Neural crest cell (in vitro differentiated cells): ENCODE data around the gene NAGA. TPM values are rescaled to one million over a fixed set of nuclear protein-coding genes. Genes with fewer than 3 reads are reported as not detected.

Source experiments
- DNase-seq: peaks from one replicate; pipeline ENCODE4 v3.0.0; 2021; ENCODE audit warnings: low read depth, mixed read lengths, low spot score
- H3K27ac Mint-ChIP-seq: one replicate; pipeline ENCODE4 v1.8.0; 2021; ENCODE audit warnings: mild to moderate bottlenecking, mixed read lengths; ENCODE audit not compliant: unreplicated experiment
- H3K27me3 Mint-ChIP-seq: 2 replicates; pipeline ENCODE4 v1.8.0; 2021; ENCODE audit warnings: low read depth, mild to moderate bottlenecking, mixed read lengths
- H3K36me3 Mint-ChIP-seq: 2 replicates; pipeline ENCODE4 v1.8.0; 2021; ENCODE audit warnings: low read depth, mild to moderate bottlenecking, mixed read lengths
- H3K4me1 Mint-ChIP-seq: 2 replicates; pipeline ENCODE4 v1.8.0; 2021; ENCODE audit warnings: mixed read lengths
- H3K4me3 Mint-ChIP-seq: one replicate; pipeline ENCODE4 v1.8.0; 2021; ENCODE audit warnings: mild to moderate bottlenecking, mixed read lengths
- H3K9me3 Mint-ChIP-seq: 2 replicates; pipeline ENCODE4 v1.8.0; 2021; ENCODE audit warnings: mixed read lengths
- CTCF ChIP-seq: fragments of 200-600 bp; sonication (generic); conservative IDR thresholded peaks from 2 replicates; pipeline ENCODE4 v1.5.0; 2021; ENCODE audit warnings: antibody characterized with exemption, mild to moderate bottlenecking
- total RNA-seq: library from RNA; stranded (reverse); gene quantifications from 2 replicates; pipeline ENCODE4 v1.2.1, GENCODE V29; 2021

NAGA gene
- total RNA-seq, 1 donor from 2014 or later, result 21.4 TPM

- H3K27me3 Mint-ChIP-seq, result peaks cover 45% of the 10 kb centered on the region
- no peaks in the 10 kb centered on the region for H3K36me3 Mint-ChIP-seq
- no peaks in the 10 kb centered on the region for H3K9me3 Mint-ChIP-seq
- no peak for TF ChIP-seq CTCF
- H3K4me3 Mint-ChIP-seq, result no peak overlapping the region
- no peak for DNase-seq
- no peak overlapping the region for H3K27ac Mint-ChIP-seq
- no peaks in the 10 kb centered on the region for H3K4me1 Mint-ChIP-seq
Observed at GRCh38 chr22:42018224-42018623, 52.4 kb downstream of the NAGA start.

- DNase-seq, result no peak
- H3K4me3 Mint-ChIP-seq, result no peak overlapping the region
- H3K27ac Mint-ChIP-seq, result no peak overlapping the region
- TF ChIP-seq CTCF, result no peak
- peaks cover 45% of the 10 kb centered on the region for H3K27me3 Mint-ChIP-seq
- peaks cover 3% of the 10 kb centered on the region for H3K36me3 Mint-ChIP-seq
- peaks cover 3% of the 10 kb centered on the region for H3K9me3 Mint-ChIP-seq
- H3K4me1 Mint-ChIP-seq, result no peaks in the 10 kb centered on the region
Observed at GRCh38 chr22:42016111-42016510, 54.5 kb downstream of the NAGA start.

GRCh38 chr22:42013385-42013784, 57.2 kb downstream of the NAGA start:
- no peaks in the 10 kb centered on the region for H3K4me1 Mint-ChIP-seq
- peaks cover 3% of the 10 kb centered on the region for H3K36me3 Mint-ChIP-seq
- no peak overlapping the region for H3K4me3 Mint-ChIP-seq
- peaks cover 39% of the 10 kb centered on the region for H3K27me3 Mint-ChIP-seq
- peaks cover 13% of the 10 kb centered on the region for H3K9me3 Mint-ChIP-seq
- no peak for TF ChIP-seq CTCF
- DNase-seq, result no peak
- no peak overlapping the region for H3K27ac Mint-ChIP-seq

GRCh38 chr22:42010778-42011177, 59.8 kb downstream of the NAGA start:
- TF ChIP-seq CTCF, result no peak
- DNase-seq, result no peak
- peaks cover 35% of the 10 kb centered on the region for H3K27me3 Mint-ChIP-seq
- no peak overlapping the region for H3K27ac Mint-ChIP-seq
- no peak overlapping the region for H3K4me3 Mint-ChIP-seq
- H3K9me3 Mint-ChIP-seq, result peaks cover 13% of the 10 kb centered on the region
- H3K36me3 Mint-ChIP-seq, result peaks cover 3% of the 10 kb centered on the region
- no peaks in the 10 kb centered on the region for H3K4me1 Mint-ChIP-seq

Other genes with a start within 250 kb of the NAGA start
- gene SREBF2, start 237.7 kb downstream of the NAGA start, total RNA-seq, result 194 and 209 TPM in 2 replicates
- gene SHISA8, start 155.7 kb downstream of the NAGA start, total RNA-seq, result 0.19 TPM in 1 of 2 replicates, not detected in the other
- gene TNFRSF13C, start 144.0 kb downstream of the NAGA start, total RNA-seq, result 4.0 and 4.4 TPM in 2 replicates
- 47.3 and 48.9 TPM in 2 replicates for gene CENPM, start 123.7 kb downstream of the NAGA start, total RNA-seq
- 71.5 and 75.0 TPM in 2 replicates for gene SEPTIN3, start 101.4 kb downstream of the NAGA start, total RNA-seq
- gene WBP2NL, start 72.0 kb downstream of the NAGA start, total RNA-seq, result not detected in 2 replicates
- gene PHETA2, start 3.4 kb upstream of the NAGA start, total RNA-seq, result 1.3 and 1.5 TPM in 2 replicates
- 65.7 and 70.9 TPM in 2 replicates for gene SMDT1, start 8.9 kb upstream of the NAGA start, total RNA-seq
- gene NDUFA6, start 20.0 kb upstream of the NAGA start, total RNA-seq, result 104 and 120 TPM in 2 replicates
- gene CYP2D6, start 60.0 kb upstream of the NAGA start, total RNA-seq, result 3.5 and 3.7 TPM in 2 replicates
- 65.0 and 67.5 TPM in 2 replicates for gene TCF20, start 199.8 kb upstream of the NAGA start, total RNA-seq